ENCODE measurements around the gene HPSE. TPM values are rescaled to one million over a fixed set of nuclear protein-coding genes. Genes with fewer than 3 reads are reported as not detected.

Gene HPSE
- polyA plus RNA-seq, 1 of the 3 experiments (the other 2 are of a cell fraction): 1.7 TPM

DNA sequence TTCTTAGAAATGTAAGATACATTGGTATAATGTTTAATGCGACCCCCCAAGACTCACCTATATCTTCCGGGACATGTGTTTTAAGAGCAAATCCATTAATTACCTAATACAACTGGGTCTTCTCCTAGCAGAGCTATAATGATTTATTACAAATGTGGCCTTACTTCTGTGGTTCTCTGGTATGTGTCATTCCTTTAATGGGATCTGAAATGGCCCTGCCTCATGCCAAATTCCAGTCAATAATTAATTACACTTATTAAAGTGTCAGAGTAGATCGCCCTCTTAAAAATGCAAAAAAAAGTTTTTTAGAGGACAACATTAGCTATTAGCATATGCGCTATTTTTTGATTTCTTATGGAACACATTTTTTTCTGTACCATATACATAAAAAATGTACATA, 17.0 kb downstream of the HPSE start (continued):
- TF ChIP-seq USF1 (IDR thresholded peaks at IDR 0.05; ENCODE audit: borderline replicate concordance, low read depth) (no peak), MXI1 (IDR thresholded peaks at IDR 0.05; ENCODE audit: low read depth, low read length) (no peak), EP300 (IDR thresholded peaks at IDR 0.05; ENCODE audit: borderline replicate concordance in 1 of 2, low read depth in 1 of 2, low read length in 1 of 2) (no peak), RFX5 (IDR thresholded peaks at IDR 0.05; ENCODE audit: low read length) (no peak), NRF1 (IDR thresholded peaks at IDR 0.05; ENCODE audit: low read depth, low read length) (no peak), SMC3 (IDR thresholded peaks at IDR 0.05; ENCODE audit: low read depth, low read length) (no peak)
- TF ChIP-seq, protein P1, sequence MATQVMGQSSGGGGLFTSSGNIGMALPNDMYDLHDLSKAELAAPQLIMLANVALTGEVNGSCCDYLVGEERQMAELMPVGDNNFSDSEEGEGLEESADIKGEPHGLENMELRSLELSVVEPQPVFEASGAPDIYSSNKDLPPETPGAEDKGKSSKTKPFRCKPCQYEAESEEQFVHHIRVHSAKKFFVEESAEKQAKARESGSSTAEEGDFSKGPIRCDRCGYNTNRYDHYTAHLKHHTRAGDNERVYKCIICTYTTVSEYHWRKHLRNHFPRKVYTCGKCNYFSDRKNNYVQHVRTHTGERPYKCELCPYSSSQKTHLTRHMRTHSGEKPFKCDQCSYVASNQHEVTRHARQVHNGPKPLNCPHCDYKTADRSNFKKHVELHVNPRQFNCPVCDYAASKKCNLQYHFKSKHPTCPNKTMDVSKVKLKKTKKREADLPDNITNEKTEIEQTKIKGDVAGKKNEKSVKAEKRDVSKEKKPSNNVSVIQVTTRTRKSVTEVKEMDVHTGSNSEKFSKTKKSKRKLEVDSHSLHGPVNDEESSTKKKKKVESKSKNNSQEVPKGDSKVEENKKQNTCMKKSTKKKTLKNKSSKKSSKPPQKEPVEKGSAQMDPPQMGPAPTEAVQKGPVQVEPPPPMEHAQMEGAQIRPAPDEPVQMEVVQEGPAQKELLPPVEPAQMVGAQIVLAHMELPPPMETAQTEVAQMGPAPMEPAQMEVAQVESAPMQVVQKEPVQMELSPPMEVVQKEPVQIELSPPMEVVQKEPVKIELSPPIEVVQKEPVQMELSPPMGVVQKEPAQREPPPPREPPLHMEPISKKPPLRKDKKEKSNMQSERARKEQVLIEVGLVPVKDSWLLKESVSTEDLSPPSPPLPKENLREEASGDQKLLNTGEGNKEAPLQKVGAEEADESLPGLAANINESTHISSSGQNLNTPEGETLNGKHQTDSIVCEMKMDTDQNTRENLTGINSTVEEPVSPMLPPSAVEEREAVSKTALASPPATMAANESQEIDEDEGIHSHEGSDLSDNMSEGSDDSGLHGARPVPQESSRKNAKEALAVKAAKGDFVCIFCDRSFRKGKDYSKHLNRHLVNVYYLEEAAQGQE (IDR thresholded peaks at IDR 0.05; ENCODE audit: low read depth, low read length): no peak
- TF ChIP-seq, protein P2, sequence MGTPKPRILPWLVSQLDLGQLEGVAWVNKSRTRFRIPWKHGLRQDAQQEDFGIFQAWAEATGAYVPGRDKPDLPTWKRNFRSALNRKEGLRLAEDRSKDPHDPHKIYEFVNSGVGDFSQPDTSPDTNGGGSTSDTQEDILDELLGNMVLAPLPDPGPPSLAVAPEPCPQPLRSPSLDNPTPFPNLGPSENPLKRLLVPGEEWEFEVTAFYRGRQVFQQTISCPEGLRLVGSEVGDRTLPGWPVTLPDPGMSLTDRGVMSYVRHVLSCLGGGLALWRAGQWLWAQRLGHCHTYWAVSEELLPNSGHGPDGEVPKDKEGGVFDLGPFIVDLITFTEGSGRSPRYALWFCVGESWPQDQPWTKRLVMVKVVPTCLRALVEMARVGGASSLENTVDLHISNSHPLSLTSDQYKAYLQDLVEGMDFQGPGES (IDR thresholded peaks at IDR 0.05; ENCODE audit: low read depth, low read length): no peak

DNA sequence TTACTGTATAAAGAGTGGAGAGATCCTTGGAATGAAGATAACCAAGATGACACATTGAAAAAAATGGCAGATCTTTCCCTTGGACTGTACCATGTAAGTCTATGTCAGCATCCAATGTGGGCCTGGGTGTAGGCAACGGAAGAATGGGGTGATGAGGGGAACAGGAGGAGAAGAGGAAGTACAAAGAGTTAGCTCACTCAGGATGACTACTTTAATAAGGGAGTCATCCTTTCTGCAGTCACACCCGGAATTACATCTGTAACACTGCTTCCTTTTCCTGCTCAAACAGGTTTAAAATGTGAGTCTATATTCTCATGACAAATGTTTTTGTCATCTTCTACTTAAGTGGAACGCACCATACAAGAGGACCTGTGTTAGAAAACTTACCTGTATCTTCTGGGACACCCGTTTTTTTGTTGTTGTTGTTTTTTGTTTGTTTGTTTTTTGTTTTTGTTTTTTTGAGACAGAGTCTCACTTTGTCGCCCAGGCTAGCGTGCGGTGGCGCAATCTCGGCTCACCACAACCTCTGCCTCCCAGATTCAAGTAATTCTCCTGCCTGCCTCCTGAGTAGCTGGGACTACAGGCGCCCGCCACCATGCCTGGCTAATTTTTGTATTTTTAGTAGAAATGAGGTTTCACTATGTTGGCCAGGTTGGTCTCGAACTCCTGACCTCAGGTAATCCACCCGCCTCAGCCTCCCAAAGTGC, 18.0 kb downstream of the HPSE start:
- no peaks in the 10 kb centered on the region for H4K20me1 ChIP-seq (ENCODE audit: insufficient read depth)
- 58% methylated on average over 13 of the region's 13 CpGs for WGBS (ENCODE audit: low lambda C conversion rate)
- H3K9ac ChIP-seq: no peak overlapping the region
- H3K79me2 ChIP-seq (ENCODE audit: insufficient read depth): no peaks in the 10 kb centered on the region
- H3K4me1 ChIP-seq (ENCODE audit: control insufficient read depth in 1 of 2, insufficient read depth in 2 of 2, low read depth in 1 of 2, low read length in 1 of 2): no peaks in the 10 kb centered on the region
- H3K27me3 ChIP-seq (ENCODE audit: insufficient read depth): no peaks in the 10 kb centered on the region; the same call in 1 of the 2 replicates
- H3K4me2 ChIP-seq: no peak overlapping the region
- no peak for DNase-seq
- no peaks in the 10 kb centered on the region for H3K9me3 ChIP-seq
- no peak overlapping the region for H2AFZ ChIP-seq (ENCODE audit: low read depth)
- H3K9me2 ChIP-seq: no peaks in the 10 kb centered on the region
- no peaks in the 10 kb centered on the region for H3F3A ChIP-seq (replicated peaks; ENCODE audit: insufficient read depth)
- no peak for TF ChIP-seq JUND (IDR thresholded peaks at IDR 0.05)
- TF ChIP-seq GATA2 (CRISPR knock-in tag; IDR thresholded peaks at IDR 0.05): no peak
- no peak for TF ChIP-seq ELF1 (IDR thresholded peaks at IDR 0.05)
- no peak for TF ChIP-seq FOXJ3 (CRISPR knock-in tag; IDR thresholded peaks at IDR 0.05)
- TF ChIP-seq EP300 (IDR thresholded peaks at IDR 0.05; ENCODE audit: borderline replicate concordance in 1 of 2, low read depth in 1 of 2, low read length in 1 of 2): no peak
- TF ChIP-seq, protein P1 (IDR thresholded peaks at IDR 0.05; ENCODE audit: low read depth, low read length): no peak
- no peak for TF ChIP-seq YY1 (IDR thresholded peaks at IDR 0.05; ENCODE audit: low read depth)
- no peak for TF ChIP-seq NRF1 (IDR thresholded peaks at IDR 0.05; ENCODE audit: low read depth, low read length)
- TF ChIP-seq FOXM1 (IDR thresholded peaks at IDR 0.05; ENCODE audit: low read depth): no peak
- TF ChIP-seq, protein P3, sequence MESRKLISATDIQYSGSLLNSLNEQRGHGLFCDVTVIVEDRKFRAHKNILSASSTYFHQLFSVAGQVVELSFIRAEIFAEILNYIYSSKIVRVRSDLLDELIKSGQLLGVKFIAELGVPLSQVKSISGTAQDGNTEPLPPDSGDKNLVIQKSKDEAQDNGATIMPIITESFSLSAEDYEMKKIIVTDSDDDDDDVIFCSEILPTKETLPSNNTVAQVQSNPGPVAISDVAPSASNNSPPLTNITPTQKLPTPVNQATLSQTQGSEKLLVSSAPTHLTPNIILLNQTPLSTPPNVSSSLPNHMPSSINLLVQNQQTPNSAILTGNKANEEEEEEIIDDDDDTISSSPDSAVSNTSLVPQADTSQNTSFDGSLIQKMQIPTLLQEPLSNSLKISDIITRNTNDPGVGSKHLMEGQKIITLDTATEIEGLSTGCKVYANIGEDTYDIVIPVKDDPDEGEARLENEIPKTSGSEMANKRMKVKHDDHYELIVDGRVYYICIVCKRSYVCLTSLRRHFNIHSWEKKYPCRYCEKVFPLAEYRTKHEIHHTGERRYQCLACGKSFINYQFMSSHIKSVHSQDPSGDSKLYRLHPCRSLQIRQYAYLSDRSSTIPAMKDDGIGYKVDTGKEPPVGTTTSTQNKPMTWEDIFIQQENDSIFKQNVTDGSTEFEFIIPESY (IDR thresholded peaks at IDR 0.05; ENCODE audit: borderline replicate concordance, low read depth): no peak
- TF ChIP-seq RCOR1 (IDR thresholded peaks at IDR 0.05; ENCODE audit: low read length): no peak
- TF ChIP-seq, protein P2 (IDR thresholded peaks at IDR 0.05; ENCODE audit: low read depth, low read length): no peak
- no peak overlapping the region for H3K27ac ChIP-seq (ENCODE audit: low read depth in 2 of 2, low read length in 1 of 2)
- no peaks in the 10 kb centered on the region for H3K36me3 ChIP-seq (replicated peaks in 1 of 2; ENCODE audit: control insufficient read depth in 1 of 2, insufficient read depth in 2 of 2, low read length in 1 of 2)
- ChIA-PET POLR2A (no interaction called here), CTCF (no interaction called here)
- H3K4me3 ChIP-seq (ENCODE audit: low read depth in 2 of 2, low read length in 1 of 2): no peak overlapping the region
